SK-N-SH treated with all-trans-retinoic acid at 6 μM for 48 hours (cell line): ENCODE results near the gene NTM.

Experiments
- ARNTL ChIP-seq: fragments of 450-650 bp; formaldehyde crosslinking; IDR thresholded peaks from 2 replicates; pipeline ENCODE4 v1.5.0; 2020; ENCODE audit warnings: low read depth, mild to moderate bottlenecking, moderate library complexity, borderline replicate concordance
- GLIS3 ChIP-seq: fragments of 250-450 bp; sonication (Bioruptor Pico); IDR thresholded peaks from 2 replicates; pipeline ENCODE4 v1.5.0; 2020; ENCODE audit warnings: mild to moderate bottlenecking, moderate library complexity
- OSR1 ChIP-seq: fragments of 250-450 bp; sonication (Bioruptor Pico); IDR thresholded peaks from 2 replicates; pipeline ENCODE4 v1.8.0; 2022; ENCODE audit warnings: moderate library complexity, mild to moderate bottlenecking, inconsistent platforms
- RARB ChIP-seq: fragments of 250-450 bp; sonication (Bioruptor Pico); IDR thresholded peaks from 2 replicates; pipeline ENCODE4 v1.8.0; 2021; ENCODE audit warnings: mild to moderate bottlenecking, moderate library complexity
- SNAI2 ChIP-seq: fragments of 250-450 bp; sonication (Bioruptor Pico); IDR thresholded peaks from 2 replicates; pipeline ENCODE4 v1.5.0; 2020; ENCODE audit warnings: mild to moderate bottlenecking, moderate library complexity
- ZFP3 ChIP-seq: fragments of 250-450 bp; sonication (Bioruptor Pico); IDR thresholded peaks from 2 replicates; pipeline ENCODE4 v1.5.0; 2020; ENCODE audit warnings: mild to moderate bottlenecking, moderate library complexity
- ZFP30 ChIP-seq: fragments of 450-650 bp; formaldehyde crosslinking; IDR thresholded peaks from 2 replicates; pipeline ENCODE4 v1.5.0; 2022; ENCODE audit warnings: mild to moderate bottlenecking, moderate library complexity
- ZNF70 ChIP-seq: fragments of 450-650 bp; formaldehyde crosslinking; IDR thresholded peaks from 2 replicates; pipeline ENCODE4 v1.5.0; 2020; ENCODE audit warnings: mild to moderate bottlenecking, moderate library complexity
- ZNF8 ChIP-seq: fragments of 450-650 bp; formaldehyde crosslinking; IDR thresholded peaks from 2 replicates; pipeline ENCODE4 v1.5.0; 2020; ENCODE audit warnings: mild to moderate bottlenecking, moderate library complexity
- TF ChIP-seq, protein P1 (sequence below): fragments of 250-450 bp; sonication (Bioruptor Pico); IDR thresholded peaks from 2 replicates; pipeline ENCODE4 v1.5.0; 2020; ENCODE audit warnings: mild to moderate bottlenecking, moderate library complexity
- TF ChIP-seq, protein P2 (sequence below): fragments of 250-450 bp; sonication (Bioruptor Pico); IDR thresholded peaks from 2 replicates; pipeline ENCODE4 v1.8.0; 2021; ENCODE audit warnings: low read depth, mild to moderate bottlenecking, moderate library complexity, borderline replicate concordance
- TF ChIP-seq, protein P3 (sequence below): fragments of 250-450 bp; sonication (Bioruptor Pico); IDR thresholded peaks from 2 replicates; pipeline ENCODE4 v1.8.0; 2020; ENCODE audit warnings: mild to moderate bottlenecking, moderate library complexity, borderline replicate concordance

DNA sequence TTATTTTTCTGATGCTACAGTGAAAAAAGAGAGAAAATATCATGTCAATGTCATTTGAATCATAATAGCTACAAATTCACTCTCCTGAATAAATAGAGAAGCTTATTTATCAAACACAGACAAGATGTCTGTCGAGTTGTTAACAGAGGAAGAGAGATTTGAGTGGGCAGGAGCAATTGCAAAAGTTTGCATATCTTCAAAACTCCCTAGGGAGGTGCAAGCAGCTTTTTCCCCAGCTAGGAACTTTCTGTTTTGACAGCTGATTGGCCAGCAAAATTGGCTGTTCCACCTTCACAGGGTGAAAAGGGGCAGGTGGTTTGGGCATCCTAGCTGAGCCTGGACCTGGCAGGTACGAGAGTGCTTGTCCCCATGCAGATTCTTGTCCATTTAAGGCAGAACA lies 98.2 kb downstream of the NTM start:
- TF ChIP-seq ZFP3 (CRISPR knock-in tag) (no peak), RARB (no peak), SNAI2 (CRISPR knock-in tag) (no peak), ZNF8 (no peak), ARNTL (no peak), ZNF70 (CRISPR knock-in tag) (no peak), ZFP30 (CRISPR knock-in tag) (no peak), GLIS3 (CRISPR knock-in tag) (no peak), OSR1 (CRISPR knock-in tag) (no peak)
- TF ChIP-seq, protein P1, sequence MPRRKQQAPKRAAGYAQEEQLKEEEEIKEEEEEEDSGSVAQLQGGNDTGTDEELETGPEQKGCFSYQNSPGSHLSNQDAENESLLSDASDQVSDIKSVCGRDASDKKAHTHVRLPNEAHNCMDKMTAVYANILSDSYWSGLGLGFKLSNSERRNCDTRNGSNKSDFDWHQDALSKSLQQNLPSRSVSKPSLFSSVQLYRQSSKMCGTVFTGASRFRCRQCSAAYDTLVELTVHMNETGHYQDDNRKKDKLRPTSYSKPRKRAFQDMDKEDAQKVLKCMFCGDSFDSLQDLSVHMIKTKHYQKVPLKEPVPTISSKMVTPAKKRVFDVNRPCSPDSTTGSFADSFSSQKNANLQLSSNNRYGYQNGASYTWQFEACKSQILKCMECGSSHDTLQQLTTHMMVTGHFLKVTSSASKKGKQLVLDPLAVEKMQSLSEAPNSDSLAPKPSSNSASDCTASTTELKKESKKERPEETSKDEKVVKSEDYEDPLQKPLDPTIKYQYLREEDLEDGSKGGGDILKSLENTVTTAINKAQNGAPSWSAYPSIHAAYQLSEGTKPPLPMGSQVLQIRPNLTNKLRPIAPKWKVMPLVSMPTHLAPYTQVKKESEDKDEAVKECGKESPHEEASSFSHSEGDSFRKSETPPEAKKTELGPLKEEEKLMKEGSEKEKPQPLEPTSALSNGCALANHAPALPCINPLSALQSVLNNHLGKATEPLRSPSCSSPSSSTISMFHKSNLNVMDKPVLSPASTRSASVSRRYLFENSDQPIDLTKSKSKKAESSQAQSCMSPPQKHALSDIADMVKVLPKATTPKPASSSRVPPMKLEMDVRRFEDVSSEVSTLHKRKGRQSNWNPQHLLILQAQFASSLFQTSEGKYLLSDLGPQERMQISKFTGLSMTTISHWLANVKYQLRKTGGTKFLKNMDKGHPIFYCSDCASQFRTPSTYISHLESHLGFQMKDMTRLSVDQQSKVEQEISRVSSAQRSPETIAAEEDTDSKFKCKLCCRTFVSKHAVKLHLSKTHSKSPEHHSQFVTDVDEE (CRISPR knock-in tag) = no peak
- TF ChIP-seq, protein P2, sequence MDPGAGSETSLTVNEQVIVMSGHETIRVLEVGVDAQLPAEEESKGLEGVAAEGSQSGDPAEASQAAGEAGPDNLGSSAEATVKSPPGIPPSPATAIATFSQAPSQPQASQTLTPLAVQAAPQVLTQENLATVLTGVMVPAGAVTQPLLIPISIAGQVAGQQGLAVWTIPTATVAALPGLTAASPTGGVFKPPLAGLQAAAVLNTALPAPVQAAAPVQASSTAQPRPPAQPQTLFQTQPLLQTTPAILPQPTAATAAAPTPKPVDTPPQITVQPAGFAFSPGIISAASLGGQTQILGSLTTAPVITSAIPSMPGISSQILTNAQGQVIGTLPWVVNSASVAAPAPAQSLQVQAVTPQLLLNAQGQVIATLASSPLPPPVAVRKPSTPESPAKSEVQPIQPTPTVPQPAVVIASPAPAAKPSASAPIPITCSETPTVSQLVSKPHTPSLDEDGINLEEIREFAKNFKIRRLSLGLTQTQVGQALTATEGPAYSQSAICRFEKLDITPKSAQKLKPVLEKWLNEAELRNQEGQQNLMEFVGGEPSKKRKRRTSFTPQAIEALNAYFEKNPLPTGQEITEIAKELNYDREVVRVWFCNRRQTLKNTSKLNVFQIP (CRISPR knock-in tag) = no peak
- TF ChIP-seq, protein P3, sequence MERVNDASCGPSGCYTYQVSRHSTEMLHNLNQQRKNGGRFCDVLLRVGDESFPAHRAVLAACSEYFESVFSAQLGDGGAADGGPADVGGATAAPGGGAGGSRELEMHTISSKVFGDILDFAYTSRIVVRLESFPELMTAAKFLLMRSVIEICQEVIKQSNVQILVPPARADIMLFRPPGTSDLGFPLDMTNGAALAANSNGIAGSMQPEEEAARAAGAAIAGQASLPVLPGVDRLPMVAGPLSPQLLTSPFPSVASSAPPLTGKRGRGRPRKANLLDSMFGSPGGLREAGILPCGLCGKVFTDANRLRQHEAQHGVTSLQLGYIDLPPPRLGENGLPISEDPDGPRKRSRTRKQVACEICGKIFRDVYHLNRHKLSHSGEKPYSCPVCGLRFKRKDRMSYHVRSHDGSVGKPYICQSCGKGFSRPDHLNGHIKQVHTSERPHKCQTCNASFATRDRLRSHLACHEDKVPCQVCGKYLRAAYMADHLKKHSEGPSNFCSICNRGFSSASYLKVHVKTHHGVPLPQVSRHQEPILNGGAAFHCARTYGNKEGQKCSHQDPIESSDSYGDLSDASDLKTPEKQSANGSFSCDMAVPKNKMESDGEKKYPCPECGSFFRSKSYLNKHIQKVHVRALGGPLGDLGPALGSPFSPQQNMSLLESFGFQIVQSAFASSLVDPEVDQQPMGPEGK (CRISPR knock-in tag) = no peak
